ENCODE data around the gene IFIT1. TPM values are rescaled to one million over a fixed set of nuclear protein-coding genes. Genes with fewer than 3 reads are reported as not detected.

The IFIT1 gene
- total and polyA plus RNA-seq, 9 of the 15 experiments (the other 6 are each of a cell fraction or from before 2014, with no cell fraction given): 0.03 to 0.40 (median 0.18) TPM

DNA sequence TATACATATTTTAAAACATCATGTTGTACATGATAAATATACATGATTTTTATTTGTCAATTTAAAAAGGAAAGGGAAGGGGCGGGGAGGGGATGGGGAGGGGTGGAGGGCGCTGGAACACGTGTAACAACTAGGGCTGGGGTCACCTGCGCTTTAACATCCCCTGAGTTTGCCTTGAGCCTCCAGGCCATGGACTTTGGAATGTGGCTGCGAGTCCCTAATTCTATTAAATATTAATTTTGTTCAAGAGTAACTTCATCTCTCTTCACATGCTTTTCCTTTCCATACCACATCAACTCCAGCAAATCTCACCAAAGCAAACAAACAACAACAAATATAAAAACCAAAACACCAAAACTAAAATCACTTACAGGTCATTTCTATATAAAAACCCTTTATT lies 32.6 kb downstream of the IFIT1 start:
- Histone ChIP-seq H3K9me3 (replicated peaks; ENCODE audit: control insufficient read depth, insufficient read depth, low read depth, low read length) (no peaks in the 10 kb centered on the region), H3K36me3 (ENCODE audit: control insufficient read depth, insufficient read depth, low read length) (no peaks in the 10 kb centered on the region), H4K20me1 (replicated peaks; ENCODE audit: control insufficient read depth, insufficient read depth, low read length) (no peaks in the 10 kb centered on the region), H3K4me2 (ENCODE audit: insufficient read depth, low read length) (no peak overlapping the region), H2AFZ (ENCODE audit: low read depth, low read length) (no peak overlapping the region), H3K79me2 (ENCODE audit: control insufficient read depth, insufficient read depth, low read length) (no peaks in the 10 kb centered on the region), H3K9ac (ENCODE audit: insufficient read depth in 1 of 2, low read depth in 2 of 2, low read length in 2 of 2) (no peak overlapping the region), H3K4me1 (replicated peaks in 1 of 2; ENCODE audit: control insufficient read depth in 2 of 2, insufficient read depth in 2 of 2, low read length in 2 of 2) (no peaks in the 10 kb centered on the region), H3K27ac (ENCODE audit: extremely low read depth, low read depth, low read length) (no peak overlapping the region), H3K4me3 (no peak overlapping the region), H3K9me1 (ENCODE audit: control insufficient read depth, insufficient read depth, low read length) (no peaks in the 10 kb centered on the region), H3K27me3 (ENCODE audit: control insufficient read depth in 2 of 2, insufficient read depth in 2 of 2, low read length in 2 of 2) (peaks cover 0 to 3% of the 10 kb centered on the region in 2 experiments; a peak in 2 of 5 replicates)
- in situ Hi-C loops (cut with MboI) (loop anchor here (25.0 kb wide), 1 partner anchor 1437 kb away; the partner anchor contains the start of genes HTR7 and RPP30), intact Hi-C loops (cut with micrococcal nuclease) (loop anchor here (5.0 kb wide), 1 partner anchor 1437 kb away; no protein-coding TSS in a partner anchor)
- POLR2A ChIA-PET: no interaction called here
- CTCF ChIA-PET (ENCODE audit: low intra/inter-chr PET ratio): no interaction called here
- TF ChIP-seq SP2 (IDR thresholded peaks at IDR 0.05; ENCODE audit: extremely low read depth, low read depth, low read length, poor library complexity, severe bottlenecking) (no peak), CBX3 (IDR thresholded peaks at IDR 0.05; ENCODE audit: borderline replicate concordance in 1 of 2, low read length in 2 of 2) (no peak), TEAD1 (CRISPR knock-in tag; IDR thresholded peaks at IDR 0.05) (no peak), ZNF79 (CRISPR knock-in tag; IDR thresholded peaks at IDR 0.05; ENCODE audit: low read depth) (no peak), GTF2E2 (tag; IDR thresholded peaks at IDR 0.05) (no peak), SIRT6 (IDR thresholded peaks at IDR 0.05; ENCODE audit: low read depth, low read length) (no peak), ZFX (CRISPR knock-in tag; IDR thresholded peaks at IDR 0.05) (no peak), NCOA6 (IDR thresholded peaks at IDR 0.05) (no peak), ZKSCAN3 (CRISPR knock-in tag; IDR thresholded peaks at IDR 0.05) (no peak)
- TF ChIP-seq, protein P1, sequence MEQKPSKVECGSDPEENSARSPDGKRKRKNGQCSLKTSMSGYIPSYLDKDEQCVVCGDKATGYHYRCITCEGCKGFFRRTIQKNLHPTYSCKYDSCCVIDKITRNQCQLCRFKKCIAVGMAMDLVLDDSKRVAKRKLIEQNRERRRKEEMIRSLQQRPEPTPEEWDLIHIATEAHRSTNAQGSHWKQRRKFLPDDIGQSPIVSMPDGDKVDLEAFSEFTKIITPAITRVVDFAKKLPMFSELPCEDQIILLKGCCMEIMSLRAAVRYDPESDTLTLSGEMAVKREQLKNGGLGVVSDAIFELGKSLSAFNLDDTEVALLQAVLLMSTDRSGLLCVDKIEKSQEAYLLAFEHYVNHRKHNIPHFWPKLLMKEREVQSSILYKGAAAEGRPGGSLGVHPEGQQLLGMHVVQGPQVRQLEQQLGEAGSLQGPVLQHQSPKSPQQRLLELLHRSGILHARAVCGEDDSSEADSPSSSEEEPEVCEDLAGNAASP (IDR thresholded peaks at IDR 0.05): no peak
- TF ChIP-seq, protein P2, sequence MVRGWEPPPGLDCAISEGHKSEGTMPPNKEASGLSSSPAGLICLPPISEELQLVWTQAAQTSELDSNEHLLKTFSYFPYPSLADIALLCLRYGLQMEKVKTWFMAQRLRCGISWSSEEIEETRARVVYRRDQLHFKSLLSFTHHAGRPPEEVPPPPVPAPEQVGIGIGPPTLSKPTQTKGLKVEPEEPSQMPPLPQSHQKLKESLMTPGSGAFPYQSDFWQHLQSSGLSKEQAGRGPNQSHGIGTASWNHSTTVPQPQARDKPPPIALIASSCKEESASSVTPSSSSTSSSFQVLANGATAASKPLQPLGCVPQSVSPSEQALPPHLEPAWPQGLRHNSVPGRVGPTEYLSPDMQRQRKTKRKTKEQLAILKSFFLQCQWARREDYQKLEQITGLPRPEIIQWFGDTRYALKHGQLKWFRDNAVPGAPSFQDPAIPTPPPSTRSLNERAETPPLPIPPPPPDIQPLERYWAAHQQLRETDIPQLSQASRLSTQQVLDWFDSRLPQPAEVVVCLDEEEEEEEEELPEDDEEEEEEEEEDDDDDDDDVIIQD (CRISPR knock-in tag; IDR thresholded peaks at IDR 0.05): no peak
- DNase-seq (ENCODE audit: extremely low read depth in 1 of 4, low spot score in 3 of 4) (no peak), ATAC-seq (no peak), FAIRE-seq (no peak)
- 0% methylated on average over 1 of the region's 5 CpGs for WGBS (ENCODE audit: insufficient coverage, low coverage, missing lambda C conversion rate)
- no TSS peak for BruUV-seq (replicated peaks)
